22Rv1 (cell line): ENCODE data around the gene ZBED4.

Experiments
- CTCF ChIP-seq: fragments of 450-650 bp; IDR thresholded peaks from 2 replicates; pipeline ENCODE4 v1.5.1; 2017; ENCODE audit warnings: mild to moderate bottlenecking
- ZFX ChIP-seq: fragments of 450-650 bp; IDR thresholded peaks from 2 replicates; pipeline ENCODE4 v1.6.1; 2017; ENCODE audit warnings: antibody characterized with exemption, borderline replicate concordance

- TF ChIP-seq CTCF (no peak), ZFX (no peak)
Observed at GRCh38 chr22:49887702-49888101, 34.1 kb downstream of the ZBED4 start.
